ES-I3 (cell line): Measurements from ENCODE around the gene CCDC85C.

Source experiments
- H3K36me3 ChIP-seq: 2 replicates; pipeline ENCODE4 v1.6.1; 2013; ENCODE audit warnings: mild to moderate bottlenecking, low read length, control low read depth, moderate library complexity; ENCODE audit not compliant: insufficient read depth
- H3K4me1 ChIP-seq: 2 replicates; pipeline ENCODE4 v1.6.1; 2013; ENCODE audit warnings: mild to moderate bottlenecking, control low read depth, low read length; ENCODE audit not compliant: insufficient read depth
- H3K9ac ChIP-seq: 2 replicates; pipeline ENCODE4 v1.6.1; 2013; ENCODE audit warnings: low read depth, mild to moderate bottlenecking, low read length, moderate library complexity
- H3K9me3 ChIP-seq: 2 replicates; pipeline ENCODE4 v1.6.1; 2013; ENCODE audit warnings: mild to moderate bottlenecking, low read length, moderate library complexity; ENCODE audit not compliant: control insufficient read depth, insufficient read depth

The CCDC85C gene

DNA sequence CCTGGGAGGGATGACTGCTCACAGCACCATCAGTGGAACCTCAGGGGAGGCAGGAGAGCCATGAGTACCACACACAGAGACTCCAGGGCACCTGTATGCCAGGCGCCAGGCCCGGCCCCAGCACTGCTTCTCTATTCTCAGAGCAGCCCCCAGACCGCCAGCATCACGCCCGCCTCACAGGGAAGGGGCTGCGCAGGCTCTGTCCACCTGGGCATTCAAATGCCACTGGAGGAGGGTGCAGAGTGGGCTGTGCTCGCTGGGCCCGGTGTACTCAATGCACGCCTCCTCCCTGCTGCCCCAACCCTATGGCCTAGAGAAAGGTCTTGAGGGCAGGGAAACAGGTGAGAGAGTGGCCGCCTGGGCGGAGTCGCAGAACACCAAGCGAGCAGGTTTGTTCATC, 43.6 kb downstream of the CCDC85C start:
- Histone ChIP-seq H3K9ac (no peak overlapping the region), H3K4me1 (peaks cover 21% of the 10 kb centered on the region)

DNA sequence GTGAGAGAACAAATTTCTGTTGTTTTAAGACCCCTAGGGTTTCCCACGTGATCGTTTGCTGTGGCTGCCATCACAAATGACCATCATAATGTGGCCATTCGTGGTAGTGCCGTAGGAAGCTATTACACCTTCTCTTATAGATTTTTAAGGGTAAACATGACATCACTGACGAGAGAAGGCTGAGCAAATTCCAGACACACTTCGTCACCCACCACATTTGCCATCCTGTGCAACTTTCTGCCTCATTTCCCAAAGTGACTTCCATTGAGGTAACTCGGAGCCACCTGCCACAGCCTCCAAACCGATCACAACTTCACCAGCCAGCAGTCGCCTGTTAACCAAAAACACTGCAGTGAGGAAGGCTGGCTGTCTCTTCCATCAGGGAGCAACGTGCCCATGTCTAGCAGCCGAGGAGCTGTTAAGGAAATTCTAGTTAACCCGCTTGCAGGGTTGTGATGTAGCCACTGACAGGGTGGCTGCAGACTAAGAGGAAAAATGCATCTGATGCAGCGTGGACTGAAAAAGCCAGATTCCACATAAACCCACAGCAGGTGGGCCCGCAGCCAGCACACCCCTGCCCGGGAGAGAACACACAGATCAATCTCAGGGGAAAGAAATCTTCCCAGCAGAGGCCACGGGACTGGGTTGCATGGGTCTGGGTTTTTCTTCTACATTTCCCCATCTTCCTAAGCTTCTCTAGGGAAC, 44.6 kb downstream of the CCDC85C start:
- Histone ChIP-seq H3K36me3 (no peaks in the 10 kb centered on the region), H3K9me3 (no peaks in the 10 kb centered on the region), H3K9ac (no peak overlapping the region), H3K4me1 (peaks cover 16% of the 10 kb centered on the region)

More for the DNA sequence above, 43.6 kb downstream of the CCDC85C start:
- Histone ChIP-seq H3K9me3 (no peaks in the 10 kb centered on the region), H3K36me3 (no peaks in the 10 kb centered on the region)

DNA sequence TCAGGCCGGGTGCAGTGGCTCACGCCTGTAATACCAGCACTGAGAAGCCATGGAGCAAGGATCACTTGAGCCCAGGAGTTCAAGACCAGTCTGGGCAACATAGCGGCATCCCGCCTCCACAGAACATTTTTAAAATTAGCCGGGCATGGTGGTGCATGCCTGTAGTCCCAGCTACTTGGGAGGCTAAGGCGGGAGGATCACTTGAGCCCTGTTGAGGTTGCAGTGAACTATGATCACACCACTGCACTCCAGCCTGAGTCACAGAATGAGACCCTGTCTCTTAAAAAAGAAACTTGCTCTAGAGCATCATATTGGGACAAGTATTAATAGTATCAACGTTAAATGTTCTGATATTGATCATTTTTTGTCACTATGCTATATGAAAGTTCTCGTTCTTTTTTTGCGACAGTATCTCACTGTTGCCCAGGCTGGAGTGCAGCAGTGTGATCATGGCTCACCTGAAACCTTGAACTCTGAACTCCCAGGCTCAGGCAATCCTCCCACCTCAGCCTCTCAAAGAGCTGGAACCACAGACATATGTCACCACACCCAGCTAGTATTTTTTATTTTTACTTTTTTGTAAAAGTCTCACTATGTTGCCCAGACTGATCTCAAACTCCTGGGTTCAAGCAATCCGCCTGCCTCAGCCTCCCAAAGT, 47.7 kb downstream of the CCDC85C start:
- Histone ChIP-seq H3K4me1 (peaks cover 3% of the 10 kb centered on the region; the same call in 1 of the 2 replicates), H3K36me3 (no peaks in the 10 kb centered on the region), H3K9me3 (no peaks in the 10 kb centered on the region), H3K9ac (no peak overlapping the region)

DNA sequence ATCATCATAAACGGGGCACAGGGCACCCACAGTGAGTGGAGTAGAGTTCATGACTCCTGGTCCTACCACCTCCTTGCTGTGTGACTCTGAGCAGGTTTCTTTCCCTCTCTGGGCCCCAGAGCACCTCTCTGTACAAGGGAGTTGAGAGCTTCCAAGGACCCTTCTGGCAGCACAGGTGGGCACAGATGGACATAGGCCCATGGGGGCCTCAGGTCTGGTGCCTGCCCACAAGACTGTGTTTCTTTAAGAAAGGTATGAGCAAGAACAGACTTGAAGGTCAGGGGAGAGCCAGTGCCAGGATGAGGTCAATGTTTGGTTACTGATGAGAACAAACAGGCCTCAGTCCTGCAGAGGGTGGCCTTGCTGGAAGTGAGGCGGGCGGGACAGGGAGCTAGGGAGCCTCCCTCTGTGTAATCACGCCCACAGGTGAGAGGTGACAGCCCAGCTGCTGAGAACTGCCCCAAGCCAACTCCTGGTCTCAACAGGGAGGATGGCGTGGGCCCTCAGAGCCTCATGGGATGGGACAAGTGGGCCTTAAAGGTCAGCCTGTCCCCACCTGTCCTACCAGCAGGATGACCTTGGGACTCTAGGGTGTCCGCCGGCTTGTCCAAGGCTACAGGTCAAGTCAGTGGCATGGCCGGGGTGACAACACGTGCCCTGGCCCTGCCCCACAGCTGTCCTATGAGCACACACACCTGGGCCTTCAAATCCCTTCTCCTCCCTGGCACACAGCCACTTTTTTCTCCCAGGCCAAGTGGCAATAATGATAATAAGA, 49.1 kb downstream of the CCDC85C start:
- no peaks in the 10 kb centered on the region for H3K9me3 ChIP-seq
- H3K9ac ChIP-seq, result no peak overlapping the region
- no peaks in the 10 kb centered on the region for H3K36me3 ChIP-seq
- H3K4me1 ChIP-seq, result no peaks in the 10 kb centered on the region

DNA sequence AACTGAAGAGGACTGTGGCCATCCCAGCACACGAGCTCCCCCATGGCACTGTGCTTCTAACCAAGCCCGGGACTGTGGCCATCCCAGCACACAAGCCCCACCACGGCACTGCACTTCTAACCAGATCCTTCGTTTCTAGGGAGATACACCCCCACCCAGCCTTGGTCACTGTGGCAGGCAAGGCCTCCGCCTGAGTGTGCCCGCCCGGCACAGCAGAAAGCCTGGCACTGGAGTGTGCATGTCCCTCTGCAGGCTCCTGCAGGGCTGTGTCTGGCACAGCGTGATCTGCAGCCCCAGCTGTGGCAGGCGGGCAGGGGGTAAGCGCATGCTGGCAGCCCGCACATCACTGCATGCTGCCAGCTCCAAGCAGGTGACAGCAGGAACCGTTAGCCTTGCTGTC, 49.8 kb downstream of the CCDC85C start:
- H3K9ac ChIP-seq, result no peak overlapping the region
- no peaks in the 10 kb centered on the region for H3K36me3 ChIP-seq
- peaks cover 6% of the 10 kb centered on the region; the same call in 1 of the 2 replicates for H3K4me1 ChIP-seq
- H3K9me3 ChIP-seq, result no peaks in the 10 kb centered on the region

DNA sequence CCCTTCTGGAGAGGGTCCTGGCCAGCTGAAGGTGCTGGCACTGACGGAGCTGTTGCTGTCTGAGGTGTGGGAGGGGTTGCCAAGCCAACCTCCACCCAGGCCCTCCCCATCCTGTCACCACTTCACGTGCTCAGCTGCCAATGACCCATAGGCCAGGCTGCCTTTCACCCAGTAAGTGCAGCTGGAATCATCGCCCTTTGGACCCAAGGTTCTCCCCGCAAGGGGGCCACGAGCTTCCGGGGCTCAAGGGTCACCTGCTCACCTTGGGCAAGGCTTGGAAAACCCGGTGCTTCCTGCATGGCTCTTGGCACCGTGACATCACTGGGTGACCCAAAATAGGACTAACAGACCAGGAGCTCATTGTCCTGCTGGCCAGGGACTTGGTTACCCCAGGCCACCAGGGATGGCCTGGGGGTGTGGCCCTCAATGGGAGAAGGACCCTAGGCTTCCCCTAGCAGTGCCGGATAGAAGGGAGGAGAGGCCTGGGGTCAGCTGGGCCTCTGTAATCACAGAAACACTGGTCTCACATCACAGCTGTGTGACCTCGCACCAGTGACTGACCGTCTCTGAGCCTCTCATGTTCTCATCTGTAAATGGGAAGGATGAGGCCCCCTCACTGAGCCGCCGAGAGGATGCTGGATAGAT, 51.3 kb downstream of the CCDC85C start:
- no peaks in the 10 kb centered on the region for H3K9me3 ChIP-seq
- no peaks in the 10 kb centered on the region for H3K36me3 ChIP-seq
- H3K4me1 ChIP-seq, result peaks cover 6% of the 10 kb centered on the region; the same call in 1 of the 2 replicates
- H3K9ac ChIP-seq, result no peak overlapping the region

DNA sequence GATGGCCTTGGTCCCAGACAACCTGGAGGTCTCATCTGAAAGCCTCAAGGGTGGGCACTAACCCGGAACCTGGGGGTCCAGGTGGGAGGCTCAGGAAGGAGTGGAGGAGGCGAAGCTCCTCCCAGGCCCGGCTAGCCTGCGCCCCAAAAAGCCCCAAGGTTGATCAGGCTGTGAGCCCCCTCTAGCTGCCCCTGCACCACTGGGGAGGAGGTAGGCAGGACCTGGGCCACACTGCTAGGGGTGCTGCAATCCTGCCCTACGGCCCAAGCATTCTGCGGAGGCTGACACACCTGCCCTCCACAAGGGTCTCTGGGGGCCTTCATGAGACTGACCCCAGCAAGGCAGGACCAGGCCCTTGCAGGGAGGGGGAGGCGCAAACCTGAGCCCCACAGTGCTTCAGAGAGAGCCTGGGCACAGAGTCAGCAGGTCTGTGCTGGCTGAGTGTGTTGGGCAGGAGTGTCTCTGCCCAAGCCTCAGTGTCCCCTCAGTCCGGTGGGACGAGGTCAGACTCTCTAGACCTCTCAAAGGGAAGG, 51.9 kb downstream of the CCDC85C start:
- Histone ChIP-seq H3K4me1 (peaks cover 6% of the 10 kb centered on the region; the same call in 1 of the 2 replicates), H3K9me3 (no peaks in the 10 kb centered on the region), H3K36me3 (no peaks in the 10 kb centered on the region), H3K9ac (no peak overlapping the region)

DNA sequence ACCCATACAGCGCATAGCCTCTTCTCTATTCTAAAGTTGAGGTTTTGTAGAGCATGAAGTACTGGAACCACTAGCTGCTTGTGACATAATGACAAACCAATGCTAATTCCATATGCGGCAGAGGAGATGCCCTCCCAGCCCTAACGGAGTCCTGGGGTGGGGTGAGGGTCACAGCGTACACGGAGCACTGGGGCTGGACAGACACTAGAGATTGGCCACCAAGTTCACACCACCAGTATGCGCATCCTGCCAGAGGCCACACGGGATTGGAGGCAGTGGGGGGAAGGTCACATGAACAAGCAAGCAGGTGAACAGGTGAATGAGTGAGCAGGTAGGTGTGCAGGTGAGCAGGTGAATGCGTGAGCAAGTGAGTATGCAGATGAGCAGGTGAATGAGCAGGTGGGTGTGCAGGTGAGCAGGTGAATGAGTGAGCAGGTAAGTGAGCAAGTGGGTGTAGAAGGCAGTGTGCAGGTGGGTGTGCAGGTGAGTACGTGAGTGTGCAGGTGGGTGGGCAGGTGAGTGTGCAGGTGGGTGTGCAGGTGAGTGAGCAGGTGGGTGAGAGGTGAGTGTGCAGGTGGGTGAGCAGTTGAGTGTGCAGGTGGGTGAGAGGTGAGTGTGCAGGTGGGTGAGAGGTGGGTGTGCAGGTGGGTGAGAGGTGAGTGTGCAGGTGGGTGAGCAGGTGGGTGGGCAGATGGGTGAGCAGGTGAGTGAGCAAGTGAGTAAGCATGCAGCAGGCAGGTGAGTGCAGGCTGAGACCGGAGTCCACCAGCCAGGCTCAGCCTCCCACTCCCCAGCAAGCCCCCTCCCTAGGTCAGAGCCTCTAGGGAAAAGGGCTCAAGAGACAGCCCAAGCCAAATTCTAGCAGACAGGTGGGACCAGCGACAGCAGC, 52.7 kb downstream of the CCDC85C start:
- H3K4me1 ChIP-seq, result peaks cover 10% of the 10 kb centered on the region
- no peak overlapping the region for H3K9ac ChIP-seq
- H3K9me3 ChIP-seq, result no peaks in the 10 kb centered on the region
- no peaks in the 10 kb centered on the region for H3K36me3 ChIP-seq

DNA sequence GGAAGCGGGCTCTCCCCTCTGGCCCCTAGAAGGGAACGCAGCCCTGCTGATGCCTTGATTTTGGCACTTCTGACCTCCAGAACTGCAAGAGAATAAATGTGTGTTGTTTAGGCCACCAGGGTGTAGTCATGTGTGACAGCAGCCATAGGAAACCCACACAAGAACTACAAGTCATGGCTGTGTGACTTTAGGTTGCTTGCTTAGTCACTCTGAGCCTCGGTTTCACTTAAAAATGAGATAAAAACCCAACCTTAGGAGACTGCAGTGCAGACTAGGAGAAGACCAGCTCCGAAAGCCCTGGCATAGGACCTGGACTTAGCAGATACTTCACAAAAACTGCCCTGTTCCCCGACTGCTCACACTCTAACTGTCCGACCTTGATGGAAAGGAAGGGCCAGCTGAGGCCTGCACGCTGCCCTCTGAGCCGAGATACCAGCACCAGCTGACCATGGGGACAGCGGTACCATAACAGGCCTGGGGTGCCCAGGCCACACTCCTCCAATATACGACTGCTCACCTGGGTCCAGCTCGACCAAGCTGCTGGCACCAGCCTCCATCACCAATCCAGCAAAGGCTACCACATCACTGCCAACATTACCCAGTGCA, 53.5 kb downstream of the CCDC85C start:
- no peaks in the 10 kb centered on the region for H3K9me3 ChIP-seq
- H3K36me3 ChIP-seq, result no peaks in the 10 kb centered on the region
- H3K4me1 ChIP-seq, result peaks cover 17% of the 10 kb centered on the region
- H3K9ac ChIP-seq, result no peak overlapping the region

DNA sequence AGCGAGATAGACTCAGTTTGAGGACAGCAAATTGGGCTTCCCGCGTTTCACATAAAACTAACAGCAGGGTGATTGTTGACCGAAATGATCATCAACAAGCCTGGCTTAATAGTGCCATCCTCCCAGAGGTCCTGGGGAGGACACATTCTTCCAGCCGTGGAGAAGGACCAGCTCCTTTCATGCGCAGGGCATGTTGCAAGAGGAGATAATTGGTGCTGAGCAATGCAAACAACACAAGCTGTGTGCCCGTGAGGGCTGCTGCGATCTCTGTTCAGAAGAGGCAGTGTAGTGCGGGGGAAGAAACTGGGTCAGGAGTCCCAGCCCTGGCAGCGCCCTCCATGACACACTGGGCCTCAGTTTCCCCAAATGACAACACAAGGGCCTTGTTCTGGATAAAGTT, 54.3 kb downstream of the CCDC85C start:
- no peaks in the 10 kb centered on the region for H3K36me3 ChIP-seq
- peaks cover 21% of the 10 kb centered on the region for H3K4me1 ChIP-seq
- no peaks in the 10 kb centered on the region for H3K9me3 ChIP-seq
- H3K9ac ChIP-seq, result no peak overlapping the region

DNA sequence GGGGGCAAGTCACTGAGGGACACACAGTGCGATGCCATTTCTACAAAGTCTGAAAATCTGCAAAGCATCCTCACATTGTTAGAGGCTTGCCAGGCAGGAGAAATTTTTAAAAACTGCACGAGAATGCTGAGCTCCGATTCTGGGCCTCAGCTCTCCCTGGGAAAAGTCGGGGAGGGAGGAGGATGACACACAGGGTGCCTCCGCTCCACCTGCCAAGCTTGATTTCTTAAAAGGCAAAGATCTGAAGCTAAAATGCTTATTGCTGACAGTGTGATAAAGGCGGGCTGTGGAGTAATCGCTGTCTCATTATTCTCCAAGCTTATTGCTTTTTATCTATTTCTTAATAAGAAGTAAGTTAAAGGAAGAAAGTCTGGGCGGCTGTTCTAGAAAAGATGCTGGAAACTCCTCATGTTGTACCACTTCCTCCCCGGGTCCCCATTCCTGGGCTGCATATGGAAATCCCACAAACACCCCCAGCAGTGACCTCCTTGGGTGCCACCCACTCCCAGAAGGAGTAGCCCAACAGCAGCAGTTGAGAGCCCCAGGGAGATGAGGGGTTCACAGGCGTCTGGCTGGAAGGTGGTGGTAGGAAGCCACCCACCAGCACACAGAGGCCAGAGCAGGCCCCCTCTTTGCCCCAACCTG, 55.0 kb downstream of the CCDC85C start:
- H3K9ac ChIP-seq, result no peak overlapping the region
- peaks cover 21% of the 10 kb centered on the region for H3K4me1 ChIP-seq
- no peaks in the 10 kb centered on the region for H3K36me3 ChIP-seq
- no peaks in the 10 kb centered on the region for H3K9me3 ChIP-seq

DNA sequence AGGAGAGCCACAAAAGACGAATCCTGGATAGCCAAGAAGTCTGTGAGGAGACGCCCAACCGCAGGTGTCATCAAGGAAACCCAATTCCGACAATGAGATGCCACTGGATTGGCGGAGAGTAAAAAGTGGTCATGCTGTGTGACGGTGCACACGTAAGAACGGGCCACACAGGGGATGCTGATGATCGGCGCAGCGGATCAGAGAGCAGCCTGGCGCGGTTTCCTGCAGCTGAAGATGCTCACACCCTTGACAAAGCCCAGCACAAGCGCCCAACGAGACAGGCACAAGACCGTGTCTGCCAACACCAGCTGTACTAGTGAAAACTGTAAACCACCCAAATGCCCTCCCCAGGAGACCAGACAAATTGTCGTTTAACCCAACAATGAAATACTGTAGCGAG, 55.8 kb downstream of the CCDC85C start:
- no peaks in the 10 kb centered on the region for H3K9me3 ChIP-seq
- peaks cover 21% of the 10 kb centered on the region for H3K4me1 ChIP-seq
- no peaks in the 10 kb centered on the region for H3K36me3 ChIP-seq
- no peak overlapping the region for H3K9ac ChIP-seq
